Left lung (tissue), 14 donors: Measurements from ENCODE around the gene AMY2A. TPM values are rescaled to one million over a fixed set of nuclear protein-coding genes. Genes with fewer than 3 reads are reported as not detected.
"Not testable (repeated sequence)": the region's sequence is repeated elsewhere in the genome, so short reads cannot be mapped to it uniquely, and the experiment has no call there.

Experiments used
- ATAC-seq: fragments of 200-7000 bp; cut with Tn5 transposase; one replicate; pipeline ENCODE4 v1.9.1; 2020; ENCODE audit warnings: moderate library complexity
- DNase-seq, 4 donors: peaks; one replicate each; pipeline ENCODE4 v3.0.0-alpha.2; 2013 to 2020
- H3K27ac ChIP-seq, 2 donors: fragments of 200-600 bp; sonication (generic) in 1 of 2; one replicate each; pipeline versions ENCODE4 v1.5.0 to v1.8.0; 2020 to 2021
- H3K27me3 ChIP-seq, 2 donors: fragments of 200-600 bp; sonication (generic) in 1 of 2; one replicate each; pipeline versions ENCODE4 v1.5.0 to v1.8.0; 2020 to 2021
- H3K36me3 ChIP-seq, 2 donors: fragments of 200-600 bp; sonication (generic) in 1 of 2; one replicate each; pipeline versions ENCODE4 v1.5.0 to v1.8.0; 2020 to 2021
- H3K4me1 ChIP-seq, 2 donors: fragments of 200-600 bp; one replicate each; pipeline ENCODE4 v1.8.0; 2021
- H3K4me3 ChIP-seq, 2 donors: fragments of 200-600 bp; sonication (generic) in 1 of 2; one replicate each; pipeline versions ENCODE4 v1.5.0 to v1.8.0; 2020 to 2021; ENCODE audit warnings: mild to moderate bottlenecking in 1 of 2
- H3K9me3 ChIP-seq, 2 donors: fragments of 200-600 bp; sonication (generic) in 1 of 2; one replicate each; pipeline versions ENCODE4 v1.5.0 to v1.8.0; 2020 to 2021
- CTCF ChIP-seq, 2 donors: fragments of 200-600 bp; sonication (generic) in 1 of 2; IDR thresholded peaks; one replicate each; pipeline versions ENCODE4 v1.5.0 to v1.8.0; 2021; ENCODE audit warnings: antibody characterized with exemption in 2 of 2
- intact Hi-C, 2 donors: fragments of 100-400 bp; cut with DNase I; formaldehyde crosslinking; loops; one replicate each; pipeline versions ENCODE4 v1.11.2 to v1.14.2; 2022
- long read RNA-seq, 12 donors: library from polyadenylated mRNA in 2 of 12; unstranded in 2 of 12; transcript quantifications; one replicate each; pipeline ENCODE4 v2.0.0 and lab custom pipeline, GENCODE V29; 2019 to 2026
- polyA plus RNA-seq, 6 donors: library from polyadenylated mRNA; unstranded; fragments of 120-200 nt; gene quantifications; one replicate each; pipeline ENCODE4 v1.2.1, GENCODE V29; 2013; ENCODE audit not compliant: insufficient read length in 6 of 6
- total RNA-seq, 2 donors: library from RNA; stranded (reverse); fragmentation: NEBNext Ultra II Directional; extraction: Animal tissue kit (Norgen Biotek cat#: 25700); gene quantifications; one replicate each; pipeline ENCODE4 v1.2.1, GENCODE V29; 2021
- donor health status: DM: no; HTN: yes; CAD: no.
- donor health status: DM: no; HTN: no; CAD: no.

Gene AMY2A
- total RNA-seq (not detected), polyA plus RNA-seq (under 1 TPM in 4 of 6 donors, not detected in 2; 0.35 to 0.84 (median 0.46) TPM)
- long read RNA-seq, donor 1 = 0 reads
- long read RNA-seq, donor 2 = 0 reads
- long read RNA-seq, donor 3 = 0 reads
- long read RNA-seq, donor 4 = 0 reads
- long read RNA-seq, donor 5 = 0 reads
- long read RNA-seq, donor 6 = 0 reads
- long read RNA-seq, donor 7 = 0 reads
- long read RNA-seq, donor 8, partial matches to known transcripts = 0 of 1 reads
- long read RNA-seq, donor 8, other reads (novel, unspliced or antisense) = 0 of 1 reads
- long read RNA-seq, donor 9 = 0 reads
- long read RNA-seq, donor 10 = 0 reads
- long read RNA-seq, donor 11 = 0 reads
- long read RNA-seq, donor 12 = 0 reads

- intact Hi-C loops = not testable (repeated sequence)
Measured at GRCh38 chr1:103616994-103617477, at the start of gene AMY2A. Gene AMY2A (plus strand): TSS chr1:103617427. CDS start chr1:103617441, 14 bp downstream.

GRCh38 chr1:103569493-103569892, 47.7 kb upstream of the AMY2A start:
- peaks cover 0 to 7% of the 10 kb centered on the region in 2 donors for H3K36me3 ChIP-seq
- no peaks in the 10 kb centered on the region for H3K27me3 ChIP-seq
- H3K4me1 ChIP-seq = no peaks in the 10 kb centered on the region
- H3K9me3 ChIP-seq = no peaks in the 10 kb centered on the region
- no peak overlapping the region for H3K4me3 ChIP-seq
- ATAC-seq = no peak
- intact Hi-C loops = no loop called here
- peak in 1 of 4 donors; percentile 50 for DNase-seq
- TF ChIP-seq CTCF (IDR thresholded peaks at IDR 0.05) = no peak
- H3K27ac ChIP-seq = no peak overlapping the region

More at GRCh38 chr1:103616994-103617477, at the start of gene AMY2A:
- not testable (repeated sequence) for H3K4me3 ChIP-seq, H3K27me3 ChIP-seq, H3K4me1 ChIP-seq, ATAC-seq, H3K27ac ChIP-seq, DNase-seq, H3K9me3 ChIP-seq, H3K36me3 ChIP-seq

GRCh38 chr1:103571289-103571688, 45.9 kb upstream of the AMY2A start, which contains the start of gene AMY2B:
Gene AMY2B (plus strand): TSS chr1:103571589. CDS start chr1:103571603, 14 bp downstream.
- H3K36me3 ChIP-seq, ATAC-seq, H3K9me3 ChIP-seq: not testable (repeated sequence)

GRCh38 chr1:103576065-103576464, 41.2 kb upstream of the AMY2A start:
- Histone ChIP-seq H3K27ac (no peak overlapping the region), H3K4me1 (no peaks in the 10 kb centered on the region), H3K9me3 (no peaks in the 10 kb centered on the region), H3K4me3 (no peak overlapping the region), H3K27me3 (no peaks in the 10 kb centered on the region), H3K36me3 (peaks cover 0 to 4% of the 10 kb centered on the region in 2 donors)
- ATAC-seq (no peak), DNase-seq (no peak)
- intact Hi-C loops = no loop called here
- no peak for TF ChIP-seq CTCF (IDR thresholded peaks at IDR 0.05)

More at GRCh38 chr1:103571289-103571688, 45.9 kb upstream of the AMY2A start, which contains the start of gene AMY2B:
- intact Hi-C loops, DNase-seq, H3K4me1 ChIP-seq, H3K4me3 ChIP-seq, H3K27me3 ChIP-seq, H3K27ac ChIP-seq: not testable (repeated sequence)

GRCh38 chr1:103576784-103577183, 40.4 kb upstream of the AMY2A start:
- ATAC-seq, H3K36me3 ChIP-seq, H3K9me3 ChIP-seq, H3K27me3 ChIP-seq, H3K4me3 ChIP-seq, DNase-seq, H3K4me1 ChIP-seq, H3K27ac ChIP-seq, intact Hi-C loops: not testable (repeated sequence)

- DNase-seq (no peak), ATAC-seq (peak; percentile 88)
- H3K27me3 ChIP-seq = no peaks in the 10 kb centered on the region
- intact Hi-C loops = no loop called here
- H3K4me3 ChIP-seq = no peak overlapping the region
- no peaks in the 10 kb centered on the region for H3K9me3 ChIP-seq
- H3K36me3 ChIP-seq = peaks cover 0 to 4% of the 10 kb centered on the region in 2 donors
- no peaks in the 10 kb centered on the region for H3K4me1 ChIP-seq
- TF ChIP-seq CTCF (IDR thresholded peaks at IDR 0.05) = no peak
- no peak overlapping the region for H3K27ac ChIP-seq
Measured at GRCh38 chr1:103582464-103582863, 34.8 kb upstream of the AMY2A start.
